GOT3 (cell line): ENCODE measurements around the gene FAT1.
"Not testable (repeated sequence)": the region's sequence is repeated elsewhere in the genome, so short reads cannot be mapped to it uniquely, and the experiment has no call there.

Experiments used
- DNase-seq: peaks from one replicate; lab custom pipeline; 2025; ENCODE audit warnings: mixed read lengths; lab: John Stamatoyannopoulos, UW

The FAT1 gene

DNA sequence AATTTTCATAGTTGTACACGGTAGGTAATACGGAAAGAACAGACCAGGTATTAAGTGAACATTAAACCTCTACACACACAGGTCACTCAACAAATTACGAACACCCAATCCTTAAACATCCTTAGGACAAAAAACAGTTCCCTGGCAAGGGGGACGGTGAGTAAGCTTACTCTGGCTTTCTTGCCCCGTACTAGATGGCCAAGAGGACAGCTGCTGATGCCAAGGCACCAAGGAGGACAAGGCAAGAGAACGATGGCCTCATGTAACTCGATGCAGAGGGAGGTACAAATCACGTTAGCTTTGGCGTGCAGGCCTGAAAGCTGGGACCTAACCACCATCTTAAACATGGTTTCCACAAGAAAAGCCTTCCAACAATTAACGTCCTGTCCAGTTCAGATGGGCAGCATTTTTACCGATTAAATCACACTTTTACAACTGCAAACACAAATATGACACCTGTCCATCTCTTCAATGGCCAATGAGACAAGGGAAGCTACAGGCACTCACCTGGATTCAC lies 23.7 kb downstream of the FAT1 start:
- DNase-seq = no peak

- DNase-seq = no peak
Observed at GRCh38 chr4:186699298-186699697, 24.4 kb downstream of the FAT1 start.

DNA sequence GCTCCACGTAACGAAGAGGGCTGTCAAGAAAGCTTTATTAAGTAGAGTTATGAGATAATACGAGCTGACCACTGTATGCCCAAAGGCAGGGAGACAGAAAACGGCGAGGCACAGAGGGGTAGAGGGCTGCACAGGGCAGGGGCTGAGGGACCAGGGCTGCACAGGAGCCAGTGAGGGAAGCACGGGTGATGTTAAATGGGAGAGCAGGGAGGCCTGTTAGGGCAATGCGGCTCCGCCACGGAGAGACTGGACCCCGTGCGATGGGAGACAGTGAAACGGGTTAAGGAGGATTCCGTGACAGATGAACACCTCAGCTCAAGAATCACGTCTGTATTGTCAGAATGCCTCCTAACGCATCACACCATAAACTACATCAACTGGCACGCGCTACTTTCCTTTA lies 25.1 kb downstream of the FAT1 start:
- no peak for DNase-seq

DNA sequence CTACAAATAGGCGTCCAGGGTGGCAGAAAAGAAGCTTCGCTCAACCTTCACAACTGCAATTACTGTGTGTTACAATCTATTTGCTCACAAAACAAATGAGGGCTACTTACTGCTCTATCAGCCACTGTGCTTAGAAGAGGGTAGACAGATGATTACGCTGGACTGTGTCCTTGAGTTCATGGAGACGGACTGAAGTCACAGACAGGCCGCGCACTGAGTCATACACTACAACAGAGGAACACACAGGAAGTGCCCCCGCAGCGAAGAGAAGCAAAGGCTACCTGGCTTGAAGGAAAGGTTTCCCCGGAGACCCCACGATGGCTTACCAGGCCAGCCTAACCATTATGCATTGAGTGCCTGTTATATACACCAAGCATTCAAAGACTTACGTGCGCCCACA lies 25.6 kb downstream of the FAT1 start:
- DNase-seq = no peak

DNA sequence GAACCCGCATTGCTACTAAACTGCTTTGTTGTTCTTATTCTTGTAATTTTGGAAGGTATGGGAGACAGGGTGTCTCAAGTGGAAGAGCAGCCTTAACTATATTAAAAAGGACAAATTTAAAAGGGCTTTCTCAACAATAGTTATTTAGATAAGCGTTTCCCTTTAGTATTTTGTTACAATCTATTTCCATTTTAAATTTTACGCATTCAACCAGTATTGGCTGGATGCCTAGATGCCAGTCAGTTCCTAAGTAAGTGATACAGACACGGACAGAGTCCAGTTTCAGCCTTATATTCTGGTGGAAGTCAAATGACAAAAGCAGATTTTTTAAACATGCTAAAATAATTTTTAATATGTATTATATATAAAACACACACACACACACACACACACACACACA lies 28.3 kb downstream of the FAT1 start:
- DNase-seq = no peak

DNA sequence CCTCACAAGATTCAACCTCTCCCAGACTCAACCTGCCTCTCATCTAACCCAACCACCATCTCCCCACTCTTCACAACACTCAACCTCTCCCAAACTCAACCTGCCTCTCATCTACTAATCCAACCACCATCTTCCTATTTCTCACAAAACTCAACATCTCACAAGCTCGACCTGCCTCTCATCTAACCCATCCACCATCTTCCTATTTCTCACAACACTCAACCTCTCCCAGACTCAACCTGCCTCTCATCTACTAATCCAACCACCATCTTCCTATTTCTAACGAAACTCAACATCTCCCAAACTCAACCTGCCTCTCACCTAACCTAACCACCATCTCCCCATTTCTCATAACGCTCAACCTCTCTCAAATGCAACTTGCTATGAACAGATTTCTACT lies 29.8 kb downstream of the FAT1 start:
- no peak for DNase-seq

DNA sequence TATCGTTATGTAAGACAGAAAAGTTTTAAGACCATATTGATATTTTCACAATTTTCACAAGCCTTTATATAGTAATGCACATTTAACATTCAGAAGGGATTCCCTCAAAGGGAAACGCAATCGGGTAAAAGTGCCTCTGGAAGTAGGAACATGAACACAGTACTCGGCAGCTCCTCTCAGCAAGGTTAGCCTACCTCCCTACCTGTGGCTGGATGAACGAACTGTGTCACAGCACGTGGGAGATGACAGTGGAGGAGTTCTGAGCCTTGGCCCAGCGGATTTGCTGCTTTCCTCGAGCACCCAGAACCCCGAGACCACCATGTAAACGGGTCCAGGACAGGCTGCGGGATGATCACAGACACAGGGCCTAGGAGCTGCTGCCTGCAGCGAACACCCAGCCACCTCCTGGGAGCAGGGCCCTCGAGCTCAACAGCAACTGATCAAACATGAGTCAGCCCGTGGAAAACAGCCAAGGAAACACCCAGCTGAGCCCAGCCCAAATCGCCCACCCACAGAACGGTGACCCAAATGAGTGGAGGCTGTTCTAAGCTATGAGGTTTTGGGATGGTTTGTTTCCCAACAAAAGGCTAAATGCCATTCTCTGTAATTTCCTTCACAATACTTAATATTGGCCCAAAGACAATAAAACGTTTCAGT lies 30.4 kb downstream of the FAT1 start:
- no peak for DNase-seq

GRCh38 chr4:186691396-186691795 lies 32.3 kb downstream of the FAT1 start:
- no peak for DNase-seq

DNA sequence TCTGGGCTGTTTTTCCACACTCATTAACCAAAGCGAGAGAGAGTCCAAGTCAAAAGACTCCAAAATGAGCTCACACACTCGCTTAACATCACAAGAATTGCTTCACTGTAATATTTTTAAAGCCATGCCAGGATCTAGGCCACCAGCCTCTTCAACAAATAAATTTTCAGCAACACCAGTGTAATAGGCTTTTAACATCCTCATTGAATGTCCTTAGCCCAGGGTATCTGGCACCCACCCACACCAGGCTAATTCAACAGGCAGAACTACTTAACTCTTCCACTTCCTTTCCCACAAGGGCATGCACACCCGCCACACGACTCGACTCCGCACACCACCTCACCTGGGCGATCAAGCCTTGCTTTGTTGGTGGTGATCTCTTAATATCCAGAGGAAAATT lies 34.2 kb downstream of the FAT1 start:
- DNase-seq = no peak

- DNase-seq = no peak
Observed at GRCh38 chr4:186688150-186688943, 35.3 kb downstream of the FAT1 start.

- DNase-seq = no peak
Observed at GRCh38 chr4:186687265-186687664, 36.4 kb downstream of the FAT1 start.

DNA sequence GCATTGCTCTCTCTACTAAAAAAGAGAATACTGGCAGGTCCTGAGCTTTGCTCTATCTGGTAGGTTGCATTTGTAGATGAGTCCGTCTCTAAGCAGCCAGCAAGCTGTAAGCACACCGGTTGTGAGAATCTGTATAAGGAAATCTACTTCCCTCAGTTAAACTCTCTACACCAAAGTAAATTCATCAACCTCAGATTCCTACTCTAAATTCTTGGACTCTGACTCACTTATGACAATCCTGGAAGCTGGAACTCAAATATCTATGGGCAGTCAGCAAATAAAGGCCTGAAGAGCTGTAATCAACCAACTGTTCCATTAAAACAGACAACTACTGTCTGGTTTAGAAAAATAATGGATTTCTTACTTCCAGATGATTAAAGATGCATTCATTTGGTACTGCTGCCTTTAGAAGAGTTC lies 37.9 kb downstream of the FAT1 start:
- DNase-seq = no peak

- DNase-seq = no peak
Observed at GRCh38 chr4:186684889-186685309, 38.8 kb downstream of the FAT1 start.

DNA sequence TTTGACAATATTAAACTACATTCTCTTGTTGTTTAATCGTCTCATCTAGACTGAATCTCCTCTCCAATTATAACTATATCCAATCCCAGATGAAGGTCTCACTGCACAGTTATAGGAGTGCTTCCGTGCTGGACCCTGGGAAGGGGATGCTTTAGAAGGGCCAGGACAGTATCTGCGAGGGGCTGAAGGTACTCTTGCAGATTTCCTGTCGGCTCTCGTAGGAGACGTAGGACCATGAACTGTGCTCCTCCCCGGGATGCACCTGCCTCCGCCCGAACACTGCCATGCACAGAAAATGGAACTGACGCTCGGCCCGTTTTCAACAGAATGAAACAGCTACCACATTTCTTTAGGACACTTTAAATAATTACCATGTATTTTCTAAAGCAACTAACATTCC lies 39.4 kb downstream of the FAT1 start:
- DNase-seq = no peak

DNA sequence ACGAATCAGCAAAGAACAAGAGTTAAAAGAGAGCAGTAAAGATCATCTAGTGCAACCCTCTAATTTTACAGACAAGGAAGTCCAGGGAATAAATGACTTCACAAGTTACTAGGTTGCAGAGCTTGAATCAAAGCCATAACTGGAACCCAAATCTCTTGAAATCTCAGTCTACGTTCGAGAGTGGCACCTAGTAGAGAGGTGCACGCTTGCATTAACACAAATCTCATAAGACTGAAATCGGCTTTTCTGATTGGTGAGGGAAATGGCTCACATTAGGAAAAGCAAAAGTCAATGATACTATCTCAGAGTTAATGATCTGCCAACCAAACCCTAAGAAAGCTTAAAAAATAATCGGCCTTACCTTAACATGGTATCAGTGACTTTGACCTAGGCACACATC lies 43.0 kb downstream of the FAT1 start:
- DNase-seq = no peak

DNA sequence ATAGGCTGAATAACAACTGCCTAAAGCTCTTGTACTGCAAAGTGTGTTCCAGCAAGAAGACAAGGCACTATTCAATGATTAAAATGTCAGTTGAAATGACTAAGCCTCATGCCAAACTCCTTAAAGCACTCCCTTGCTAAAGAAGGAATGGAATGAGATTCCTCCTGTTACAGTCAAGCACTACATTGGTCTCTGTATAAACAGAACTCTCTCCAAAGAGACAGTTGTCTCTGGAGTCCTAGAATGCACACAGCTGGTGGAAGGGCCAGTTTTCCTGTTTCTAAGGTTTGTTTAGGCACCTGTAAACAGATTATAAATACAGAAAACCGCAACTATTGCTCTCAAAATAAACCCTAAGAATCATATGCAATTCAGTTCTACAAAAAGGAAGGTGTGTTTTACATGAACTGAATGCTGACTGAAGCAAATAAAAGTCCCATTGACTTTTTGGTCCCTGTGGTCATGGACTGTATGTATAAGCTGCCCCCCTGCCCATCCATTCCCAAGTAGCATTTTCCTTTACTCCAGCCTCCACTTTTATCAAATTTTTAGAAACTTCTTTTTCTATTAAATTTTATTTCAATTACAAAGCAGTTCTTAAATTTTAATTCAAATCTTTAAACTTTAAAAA lies 47.0 kb downstream of the FAT1 start:
- no peak for DNase-seq

GRCh38 chr4:186669735-186670134 lies 53.9 kb downstream of the FAT1 start:
- DNase-seq = no peak

DNA sequence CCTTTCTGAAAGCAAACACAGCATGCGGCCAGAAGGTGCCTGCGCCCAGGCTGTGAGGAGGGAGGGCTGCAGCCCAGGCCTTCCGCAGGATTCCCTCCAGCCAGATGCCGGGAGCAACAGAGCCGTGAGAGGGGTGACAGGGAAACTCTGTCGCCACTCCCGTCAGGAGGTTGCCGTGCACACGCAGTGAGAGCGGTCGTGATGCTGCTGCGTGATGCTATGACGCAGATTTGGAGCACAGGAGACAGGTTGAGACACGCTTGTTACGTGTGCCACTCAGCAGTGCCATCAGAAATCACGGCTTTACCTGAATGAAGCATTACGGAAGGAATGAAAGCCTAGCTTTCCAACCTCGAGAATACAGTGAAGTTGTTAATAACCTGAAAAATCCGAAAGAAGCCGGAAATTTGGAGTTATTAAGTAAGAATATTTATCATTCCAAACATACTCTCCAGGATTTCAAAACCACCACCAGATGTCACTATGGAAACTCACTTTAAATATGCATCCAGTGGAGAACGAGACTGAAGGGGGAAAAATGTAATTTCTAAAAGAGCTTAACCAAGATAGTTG lies 54.4 kb downstream of the FAT1 start:
- no peak for DNase-seq

DNA sequence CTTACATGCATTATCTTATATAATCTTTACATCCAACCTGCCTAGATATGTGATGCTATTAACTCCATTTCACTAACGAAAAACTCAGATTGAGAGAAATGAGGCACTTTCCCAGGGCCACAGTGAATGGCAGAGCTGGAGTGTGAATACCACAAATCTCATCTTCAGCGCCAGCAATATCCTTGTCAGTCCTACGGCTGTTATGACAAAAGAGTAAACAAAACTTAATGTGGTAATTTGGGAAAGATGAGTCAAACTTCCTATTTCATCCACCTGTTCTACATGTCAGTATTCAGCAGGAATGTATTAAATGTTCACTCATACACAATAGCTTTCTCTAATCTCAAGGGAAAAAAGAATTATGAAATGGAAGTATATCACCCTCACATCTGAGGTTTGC lies 56.9 kb downstream of the FAT1 start:
- no peak for DNase-seq

DNA sequence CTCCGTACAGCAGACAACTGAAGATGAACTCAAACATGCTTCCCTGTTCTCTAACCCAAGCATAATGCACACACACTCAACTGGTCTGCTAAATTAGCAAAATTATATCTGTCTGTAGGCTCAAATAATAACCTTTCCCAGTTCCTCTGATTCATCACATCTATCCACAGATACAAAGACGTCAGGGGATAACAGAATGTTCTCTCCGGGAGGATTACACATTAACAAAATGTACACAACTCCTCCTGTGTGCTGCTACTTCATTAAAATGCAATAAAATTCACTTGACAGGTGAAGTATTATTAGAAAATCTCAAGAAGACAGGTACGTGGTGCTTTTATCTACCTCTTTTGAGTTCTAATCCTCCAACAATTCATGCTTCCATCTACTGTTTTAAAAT lies 57.4 kb downstream of the FAT1 start:
- DNase-seq = no peak

DNA sequence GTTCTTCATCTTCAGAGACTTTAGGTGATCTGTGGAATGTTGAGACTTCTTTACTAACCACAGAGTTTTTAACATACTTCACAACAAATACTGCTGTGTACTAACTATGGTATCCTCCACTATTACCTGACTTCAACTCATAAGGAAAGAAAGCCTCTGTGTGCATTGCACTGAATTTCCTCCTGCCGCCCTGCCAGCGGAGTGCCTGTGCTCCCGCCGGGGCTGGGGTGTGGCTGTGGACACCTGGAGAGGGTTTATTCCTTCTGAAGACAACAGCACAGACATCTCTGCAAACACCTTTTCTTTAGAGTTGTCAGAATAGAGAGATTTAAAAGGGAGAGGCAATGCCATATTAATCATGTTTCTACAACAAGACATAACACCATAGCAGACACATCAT lies 63.3 kb downstream of the FAT1 start:
- no peak for DNase-seq

- DNase-seq = no peak
Observed at GRCh38 chr4:186659935-186660334, 63.7 kb downstream of the FAT1 start.

GRCh38 chr4:186659456-186659855 lies 64.2 kb downstream of the FAT1 start:
- not testable (repeated sequence) for DNase-seq
